GM12865 (cell line): ENCODE measurements around the gene BTBD9.

Experiments used
- DNase-seq: peaks from one replicate; pipeline ENCODE4 v3.0.0; 2010; ENCODE audit warnings: low read depth
- H3K4me3 ChIP-seq: 2 replicates; pipeline ENCODE4 v1.5.1; 2011; ENCODE audit warnings: mild to moderate bottlenecking, low read depth, low read length, control low read depth
- CTCF ChIP-seq: IDR thresholded peaks from 2 replicates; pipeline ENCODE4 v1.5.1; 2011; ENCODE audit warnings: low read length, control low read depth, low read depth, inconsistent platforms; ENCODE audit not compliant: insufficient read depth; ENCODE audit errors: missing control alignments

Gene BTBD9

GRCh38 chr6:38213251-38213658, 426.5 kb downstream of the BTBD9 start:
- TF ChIP-seq CTCF = no peak
- no peak for DNase-seq
- no peak overlapping the region for H3K4me3 ChIP-seq

- no peak for TF ChIP-seq CTCF
- H3K4me3 ChIP-seq = no peak overlapping the region
- no peak for DNase-seq
Observed at GRCh38 chr6:38212579-38212978, 427.1 kb downstream of the BTBD9 start.

- DNase-seq = no peak
- TF ChIP-seq CTCF = no peak
- H3K4me3 ChIP-seq = no peak overlapping the region
Observed at GRCh38 chr6:38212116-38212515, 427.6 kb downstream of the BTBD9 start.

GRCh38 chr6:38209371-38210260, 430.1 kb downstream of the BTBD9 start:
- no peak for TF ChIP-seq CTCF
- H3K4me3 ChIP-seq = no peak overlapping the region
- DNase-seq = peak; percentile 31

GRCh38 chr6:38208028-38208427, 431.7 kb downstream of the BTBD9 start:
- no peak for TF ChIP-seq CTCF
- no peak for DNase-seq
- H3K4me3 ChIP-seq = no peak overlapping the region

GRCh38 chr6:38207375-38207774, 432.4 kb downstream of the BTBD9 start:
- no peak overlapping the region for H3K4me3 ChIP-seq
- no peak for DNase-seq
- TF ChIP-seq CTCF = no peak

GRCh38 chr6:38198219-38198618, 441.5 kb downstream of the BTBD9 start:
- no peak for TF ChIP-seq CTCF
- DNase-seq = no peak
- no peak overlapping the region for H3K4me3 ChIP-seq
